ENCODE data around the gene GRID1.
"Not testable (repeated sequence)": the region's sequence is repeated elsewhere in the genome, so short reads cannot be mapped to it uniquely, and the experiment has no call there.

The GRID1 gene

DNA sequence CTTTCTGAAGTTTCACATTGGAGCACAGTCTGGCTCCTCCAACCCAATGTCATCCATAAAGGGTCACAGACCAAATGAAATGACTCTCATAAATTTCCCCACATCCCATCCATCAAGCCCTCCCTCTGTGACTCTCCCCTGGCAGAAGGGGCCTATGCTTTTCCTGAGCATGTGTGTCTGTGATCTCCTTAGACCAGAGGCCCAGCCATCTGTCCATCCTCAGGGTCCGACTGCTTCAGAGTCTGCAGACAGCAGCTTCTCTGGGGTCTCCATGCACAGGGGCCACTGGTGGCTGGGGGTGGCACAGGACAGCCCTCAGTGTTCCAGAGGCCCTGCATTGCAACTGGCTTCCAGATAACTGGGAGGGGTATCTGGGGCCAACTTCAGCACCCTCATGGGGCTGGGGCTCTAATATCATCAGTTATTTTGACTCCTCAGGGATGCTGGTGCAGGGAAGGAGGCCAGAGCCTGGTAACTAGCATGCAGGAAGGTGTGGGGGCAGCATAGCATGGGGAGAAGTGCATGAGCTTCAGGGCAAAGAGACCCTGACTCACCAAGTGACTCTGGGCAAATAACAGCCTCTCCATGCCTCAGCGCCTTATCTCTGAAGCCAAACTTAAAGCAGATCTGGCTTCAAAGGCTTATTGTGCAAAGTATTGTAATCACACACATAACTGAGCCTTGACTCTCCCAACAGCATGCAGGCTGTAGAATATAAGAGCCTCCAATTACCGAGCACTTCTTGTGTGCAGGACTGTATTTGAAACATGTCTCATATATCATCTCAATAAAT is 266.9 kb downstream of the GRID1 start:
- H3K27me3 ChIP-seq (ENCODE audit: low read depth), result no peaks in the 10 kb centered on the region
- in situ Hi-C loops (cut with MboI; ENCODE audit: low sequenced_read_pairs), result no loop called here
- no peak for DNase-seq (ENCODE audit: low spot score in 2 of 2)
- H3K4me1 ChIP-seq, result no peaks in the 10 kb centered on the region
- H3K4me3 ChIP-seq, result no peak overlapping the region
- H3K9me3 ChIP-seq, result no peaks in the 10 kb centered on the region
- no peaks in the 10 kb centered on the region for H3K36me3 ChIP-seq (replicated peaks)

DNA sequence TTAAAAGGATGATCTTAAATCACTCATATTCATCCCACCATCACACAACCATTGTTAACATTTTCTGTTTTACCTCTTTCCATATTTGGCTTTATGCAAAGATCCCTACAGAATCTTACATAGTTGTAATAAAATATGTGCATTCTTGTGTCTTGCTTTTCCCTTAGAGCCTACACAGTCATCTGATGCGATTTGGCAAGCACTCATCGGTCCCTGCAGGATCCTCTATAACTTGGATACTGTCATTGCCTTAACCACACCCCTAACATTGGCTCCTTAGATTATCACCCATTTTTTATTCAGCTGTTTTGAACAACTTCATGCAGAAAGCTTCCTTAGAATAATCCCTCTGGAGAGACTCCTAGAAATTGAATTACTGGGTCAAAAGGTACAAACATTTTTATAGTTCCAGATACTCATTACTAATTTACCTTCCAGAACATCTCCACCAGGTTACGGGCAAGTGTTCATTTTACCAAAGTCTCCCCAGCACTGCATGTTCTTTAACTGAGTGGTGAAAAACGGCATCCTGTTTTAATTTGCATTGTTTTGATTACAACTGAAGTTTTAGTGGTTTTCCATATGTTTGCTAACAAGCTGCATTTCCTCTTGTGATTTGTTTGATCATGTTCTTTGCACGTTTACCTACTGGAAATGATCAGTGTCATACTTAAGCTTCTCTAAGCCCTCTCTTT is 268.3 kb downstream of the GRID1 start:
- no peak overlapping the region for H3K4me3 ChIP-seq
- H3K36me3 ChIP-seq (replicated peaks), result no peaks in the 10 kb centered on the region
- in situ Hi-C loops (cut with MboI; ENCODE audit: low sequenced_read_pairs), result no loop called here
- no peaks in the 10 kb centered on the region for H3K4me1 ChIP-seq
- no peaks in the 10 kb centered on the region for H3K27me3 ChIP-seq (ENCODE audit: low read depth)
- no peaks in the 10 kb centered on the region for H3K9me3 ChIP-seq
- no peak for DNase-seq (ENCODE audit: low spot score in 2 of 2)

GRCh38 chr10:86095061-86095460 is 271.5 kb downstream of the GRID1 start:
- H3K4me3 ChIP-seq; H3K9me3 ChIP-seq; H3K27me3 ChIP-seq (ENCODE audit: low read depth); in situ Hi-C loops (cut with MboI; ENCODE audit: low sequenced_read_pairs); DNase-seq (ENCODE audit: low spot score in 2 of 2); H3K4me1 ChIP-seq; H3K36me3 ChIP-seq (replicated peaks): not testable (repeated sequence)

GRCh38 chr10:86092311-86092710 is 274.3 kb downstream of the GRID1 start:
- DNase-seq (ENCODE audit: low spot score in 2 of 2); H3K4me1 ChIP-seq; H3K36me3 ChIP-seq (replicated peaks); in situ Hi-C loops (cut with MboI; ENCODE audit: low sequenced_read_pairs); H3K9me3 ChIP-seq; H3K4me3 ChIP-seq; H3K27me3 ChIP-seq (ENCODE audit: low read depth): not testable (repeated sequence)

DNA sequence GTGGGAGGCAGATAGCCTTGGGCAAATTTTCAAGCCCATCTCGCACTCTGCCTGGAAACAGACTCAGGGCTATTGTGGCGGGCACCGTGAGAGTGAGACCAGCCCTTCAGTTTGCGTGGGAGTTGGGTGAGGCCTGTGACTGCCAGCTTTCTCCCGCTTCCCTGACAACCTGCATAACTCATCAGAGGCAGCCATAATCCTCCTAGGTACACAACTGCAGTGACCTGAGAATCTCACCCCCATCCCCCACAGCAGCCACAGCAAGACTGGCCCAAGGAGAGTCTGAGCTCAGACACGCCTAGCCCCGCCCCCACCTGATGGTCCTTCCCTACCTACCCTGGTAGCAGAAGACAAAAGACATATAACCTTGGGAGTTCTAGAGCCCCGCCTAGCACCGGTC is 275.4 kb downstream of the GRID1 start:
- Histone ChIP-seq H3K36me3 (replicated peaks) (no peaks in the 10 kb centered on the region), H3K27me3 (ENCODE audit: low read depth) (no peaks in the 10 kb centered on the region), H3K4me3 (no peak overlapping the region), H3K9me3 (no peaks in the 10 kb centered on the region), H3K4me1 (peaks cover 2% of the 10 kb centered on the region; the same call in 1 of the 2 replicates)
- no peak for DNase-seq (ENCODE audit: low spot score in 2 of 2)
- in situ Hi-C loops (cut with MboI; ENCODE audit: low sequenced_read_pairs), result no loop called here

DNA sequence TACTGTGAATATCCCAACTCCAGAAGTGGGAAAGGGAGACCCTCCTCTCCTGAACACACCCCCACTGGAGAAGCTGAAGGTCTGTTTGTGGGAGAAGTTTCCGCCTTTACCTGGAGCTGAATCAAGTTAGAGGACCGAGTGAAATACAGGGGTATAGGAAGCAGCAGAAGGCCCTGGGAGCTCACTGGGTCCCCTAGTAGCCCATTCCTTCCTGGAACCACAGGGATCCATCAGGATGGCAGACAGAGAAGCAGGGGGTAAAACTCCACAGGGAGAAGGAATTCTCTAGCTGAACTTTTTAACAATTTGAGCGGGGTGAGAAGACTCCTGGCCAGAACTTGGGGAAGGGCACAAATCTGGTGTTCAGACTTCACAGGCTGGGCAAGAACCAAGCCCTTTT is 275.8 kb downstream of the GRID1 start:
- Histone ChIP-seq H3K4me3 (no peak overlapping the region), H3K4me1 (peaks cover 2% of the 10 kb centered on the region; the same call in 1 of the 2 replicates), H3K27me3 (ENCODE audit: low read depth) (no peaks in the 10 kb centered on the region), H3K36me3 (replicated peaks) (no peaks in the 10 kb centered on the region), H3K9me3 (no peaks in the 10 kb centered on the region)
- no peak for DNase-seq (ENCODE audit: low spot score in 2 of 2)
- in situ Hi-C loops (cut with MboI; ENCODE audit: low sequenced_read_pairs), result no loop called here

DNA sequence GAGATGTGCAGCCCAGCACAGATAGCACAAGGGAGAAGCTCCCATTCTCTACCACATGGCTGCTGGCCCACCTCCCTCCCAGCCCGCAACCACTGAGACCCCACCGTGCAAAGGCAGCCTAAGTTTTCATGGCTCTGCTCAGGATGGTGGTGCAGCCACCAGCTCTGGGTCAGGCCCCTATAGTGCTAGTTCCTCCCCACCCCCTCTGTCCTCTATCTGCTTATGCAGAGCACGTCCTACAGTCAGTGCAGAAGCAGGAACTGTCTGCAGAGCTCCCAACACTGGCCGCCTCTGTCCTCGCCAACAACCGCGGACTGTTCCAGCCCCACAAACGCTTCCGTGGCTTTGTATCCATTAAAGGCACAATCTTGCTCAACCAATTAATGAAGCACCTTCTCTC is 278.9 kb downstream of the GRID1 start:
- in situ Hi-C loops (cut with MboI; ENCODE audit: low sequenced_read_pairs), result no loop called here
- Histone ChIP-seq H3K9me3 (no peaks in the 10 kb centered on the region), H3K27me3 (ENCODE audit: low read depth) (no peaks in the 10 kb centered on the region)

GRCh38 chr10:86086418-86086817 is 280.2 kb downstream of the GRID1 start:
- no peak for DNase-seq (ENCODE audit: low spot score in 2 of 2)
- no peak overlapping the region for H3K4me3 ChIP-seq
- H3K36me3 ChIP-seq (replicated peaks), result no peaks in the 10 kb centered on the region
- in situ Hi-C loops (cut with MboI; ENCODE audit: low sequenced_read_pairs), result no loop called here
- no peaks in the 10 kb centered on the region for H3K9me3 ChIP-seq
- no peaks in the 10 kb centered on the region for H3K4me1 ChIP-seq
- no peaks in the 10 kb centered on the region for H3K27me3 ChIP-seq (ENCODE audit: low read depth)

More for the DNA sequence above, 278.9 kb downstream of the GRID1 start:
- no peak for DNase-seq (ENCODE audit: low spot score in 2 of 2)
- peaks cover 2% of the 10 kb centered on the region; the same call in 1 of the 2 replicates for H3K4me1 ChIP-seq
- H3K36me3 ChIP-seq (replicated peaks), result no peaks in the 10 kb centered on the region
- H3K4me3 ChIP-seq, result no peak overlapping the region

GRCh38 chr10:86085686-86086085 is 280.9 kb downstream of the GRID1 start:
- no peak overlapping the region for H3K4me3 ChIP-seq
- in situ Hi-C loops (cut with MboI; ENCODE audit: low sequenced_read_pairs), result no loop called here
- no peak for DNase-seq (ENCODE audit: low spot score in 2 of 2)
- H3K4me1 ChIP-seq, result no peaks in the 10 kb centered on the region
- H3K36me3 ChIP-seq (replicated peaks), result no peaks in the 10 kb centered on the region
- no peaks in the 10 kb centered on the region for H3K9me3 ChIP-seq
- no peaks in the 10 kb centered on the region for H3K27me3 ChIP-seq (ENCODE audit: low read depth)

DNA sequence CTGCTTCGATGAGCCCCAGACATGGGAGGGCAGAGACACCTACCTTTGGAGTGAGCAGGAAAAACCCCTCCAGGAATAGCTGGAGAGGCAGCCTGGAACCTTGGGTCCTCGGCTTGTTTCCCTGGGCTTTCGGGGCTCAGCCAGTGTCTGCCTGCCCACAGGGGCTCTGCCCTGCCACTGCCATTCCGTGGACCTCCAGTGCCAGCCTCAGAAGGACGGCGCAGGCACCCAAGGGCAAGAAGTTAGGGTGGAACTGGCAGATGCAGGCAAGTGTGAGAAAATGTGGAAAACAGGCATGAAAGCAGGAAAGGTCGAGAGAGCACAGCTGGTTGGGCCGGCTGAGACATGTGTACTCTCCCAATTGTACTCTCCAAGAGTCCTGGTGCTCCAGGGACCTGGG is 281.5 kb downstream of the GRID1 start:
- DNase-seq (ENCODE audit: low spot score in 2 of 2), result no peak
- no peaks in the 10 kb centered on the region for H3K27me3 ChIP-seq (ENCODE audit: low read depth)
- no peaks in the 10 kb centered on the region for H3K9me3 ChIP-seq
- no peaks in the 10 kb centered on the region for H3K4me1 ChIP-seq
- in situ Hi-C loops (cut with MboI; ENCODE audit: low sequenced_read_pairs), result no loop called here
- no peak overlapping the region for H3K4me3 ChIP-seq
- no peaks in the 10 kb centered on the region for H3K36me3 ChIP-seq (replicated peaks)

- Histone ChIP-seq H3K27me3 (ENCODE audit: low read depth) (no peaks in the 10 kb centered on the region), H3K4me1 (no peaks in the 10 kb centered on the region), H3K9me3 (no peaks in the 10 kb centered on the region), H3K36me3 (replicated peaks) (no peaks in the 10 kb centered on the region), H3K4me3 (no peak overlapping the region)
- in situ Hi-C loops (cut with MboI; ENCODE audit: low sequenced_read_pairs), result no loop called here
- no peak for DNase-seq (ENCODE audit: low spot score in 2 of 2)
These were observed 282.0 kb downstream of the GRID1 start for GRCh38 chr10:86084585-86084984.

GRCh38 chr10:86083664-86084175 is 282.9 kb downstream of the GRID1 start:
- in situ Hi-C loops (cut with MboI; ENCODE audit: low sequenced_read_pairs), result no loop called here
- Histone ChIP-seq H3K27me3 (ENCODE audit: low read depth) (no peaks in the 10 kb centered on the region), H3K9me3 (no peaks in the 10 kb centered on the region), H3K36me3 (replicated peaks) (no peaks in the 10 kb centered on the region), H3K4me3 (no peak overlapping the region), H3K4me1 (no peaks in the 10 kb centered on the region)
- DNase-seq (ENCODE audit: low spot score in 2 of 2), result no peak

- no peaks in the 10 kb centered on the region for H3K4me1 ChIP-seq
- DNase-seq (ENCODE audit: low spot score in 2 of 2), result no peak
- in situ Hi-C loops (cut with MboI; ENCODE audit: low sequenced_read_pairs), result no loop called here
- no peaks in the 10 kb centered on the region for H3K27me3 ChIP-seq (ENCODE audit: low read depth)
- no peaks in the 10 kb centered on the region for H3K36me3 ChIP-seq (replicated peaks)
- no peak overlapping the region for H3K4me3 ChIP-seq
- no peaks in the 10 kb centered on the region for H3K9me3 ChIP-seq
These were observed 283.4 kb downstream of the GRID1 start for GRCh38 chr10:86083206-86083605.

- Histone ChIP-seq H3K36me3 (replicated peaks) (no peaks in the 10 kb centered on the region), H3K4me1 (no peaks in the 10 kb centered on the region), H3K4me3 (no peak overlapping the region), H3K27me3 (ENCODE audit: low read depth) (no peaks in the 10 kb centered on the region), H3K9me3 (no peaks in the 10 kb centered on the region)
- no peak for DNase-seq (ENCODE audit: low spot score in 2 of 2)
- in situ Hi-C loops (cut with MboI; ENCODE audit: low sequenced_read_pairs), result no loop called here
These were observed 284.0 kb downstream of the GRID1 start for GRCh38 chr10:86082556-86082955.
